Measurements from ENCODE around the gene POU2AF1.

POU2AF1 gene

GRCh38 chr11:111319296-111319695 lies 59.8 kb downstream of the POU2AF1 start:
- no peak for DNase-seq (ENCODE audit: low read depth)

GRCh38 chr11:111312076-111312475 lies 67.0 kb downstream of the POU2AF1 start:
- no peak for DNase-seq (ENCODE audit: low read depth)

GRCh38 chr11:111310723-111311122 lies 68.4 kb downstream of the POU2AF1 start:
- no peak for DNase-seq (ENCODE audit: low read depth)

GRCh38 chr11:111310088-111310487 lies 69.0 kb downstream of the POU2AF1 start:
- no peak for DNase-seq (ENCODE audit: low read depth)

- no peak for DNase-seq (ENCODE audit: low read depth)
These were observed 69.7 kb downstream of the POU2AF1 start for GRCh38 chr11:111309215-111309915.

GRCh38 chr11:111308140-111308539 lies 70.9 kb downstream of the POU2AF1 start:
- no peak for DNase-seq (ENCODE audit: low read depth)

GRCh38 chr11:111307472-111308108 lies 71.5 kb downstream of the POU2AF1 start:
- no peak for DNase-seq (ENCODE audit: low read depth)

GRCh38 chr11:111306321-111306720 lies 72.8 kb downstream of the POU2AF1 start:
- DNase-seq (ENCODE audit: low read depth) = no peak

- DNase-seq (ENCODE audit: low read depth) = no peak
These were observed 73.2 kb downstream of the POU2AF1 start for GRCh38 chr11:111305876-111306275.

- DNase-seq (ENCODE audit: low read depth) = no peak
These were observed 73.8 kb downstream of the POU2AF1 start for GRCh38 chr11:111305162-111305802.

- DNase-seq (ENCODE audit: low read depth) = no peak
These were observed 75.6 kb downstream of the POU2AF1 start for GRCh38 chr11:111303461-111303860.

- no peak for DNase-seq (ENCODE audit: low read depth)
These were observed 76.8 kb downstream of the POU2AF1 start for GRCh38 chr11:111302298-111302697.

All from stimulated activated CD8-positive, alpha-beta memory T cell treated with anti-CD3 and anti-CD28 coated beads, Interleukin-12 subunit alpha, Interleukin-12 subunit beta, amount 100 ng/mL, for 4 hours (primary cell).